Stimulated activated CD4-positive, alpha-beta T cell treated with anti-CD3 and anti-CD28 coated beads, Interleukin-12 subunit alpha, Interleukin-12 subunit beta, amount 100 ng/mL, for 4 hours (primary cell): ENCODE measurements around the gene ZNF879.
A peak's percentile ranks its signal among the peaks of the same experiment; 100 is the strongest.

Experiments used
- DNase-seq: peaks from one replicate; pipeline ENCODE4 v3.0.0-alpha.2; 2020

Gene ZNF879

DNA sequence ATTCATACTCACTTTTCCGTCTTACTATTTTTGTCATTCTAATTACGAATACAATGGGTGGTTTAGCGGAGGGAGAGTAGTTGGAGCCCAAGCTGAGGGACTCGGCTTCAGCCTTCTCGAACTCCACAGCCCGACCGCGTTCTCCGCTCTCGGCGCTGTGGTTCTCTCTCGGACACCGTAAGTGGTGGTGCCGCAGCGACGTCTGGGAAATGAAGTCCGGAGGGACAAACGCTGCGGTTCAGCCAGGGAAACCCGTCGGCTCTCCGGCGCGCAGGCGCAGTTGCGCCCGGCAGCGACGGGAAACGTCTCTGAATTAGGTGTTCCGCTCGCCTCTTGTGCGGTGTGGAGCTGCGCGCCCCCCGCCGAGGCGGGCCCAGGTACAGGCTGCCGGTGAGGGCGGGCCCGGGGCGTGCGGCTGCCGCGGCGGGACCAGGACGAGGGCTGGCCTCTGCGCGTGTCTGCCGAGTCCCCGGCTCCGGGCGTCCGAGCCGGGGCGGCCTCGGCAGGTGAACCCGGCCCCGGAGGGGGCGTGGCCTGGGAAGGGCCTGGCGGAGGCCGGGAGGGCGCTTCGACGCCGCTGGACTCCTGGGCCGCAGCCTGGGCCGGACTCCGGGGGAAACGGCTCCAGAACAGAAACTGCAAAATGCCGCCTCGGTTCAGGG, at the start of gene ZNF879:
ZNF879 (plus strand) TSS at position 277 of the 662 bp plus-strand sequence. CDS start 1,201 bp downstream, outside the sequence.
- peak; percentile 91 for DNase-seq

DNA sequence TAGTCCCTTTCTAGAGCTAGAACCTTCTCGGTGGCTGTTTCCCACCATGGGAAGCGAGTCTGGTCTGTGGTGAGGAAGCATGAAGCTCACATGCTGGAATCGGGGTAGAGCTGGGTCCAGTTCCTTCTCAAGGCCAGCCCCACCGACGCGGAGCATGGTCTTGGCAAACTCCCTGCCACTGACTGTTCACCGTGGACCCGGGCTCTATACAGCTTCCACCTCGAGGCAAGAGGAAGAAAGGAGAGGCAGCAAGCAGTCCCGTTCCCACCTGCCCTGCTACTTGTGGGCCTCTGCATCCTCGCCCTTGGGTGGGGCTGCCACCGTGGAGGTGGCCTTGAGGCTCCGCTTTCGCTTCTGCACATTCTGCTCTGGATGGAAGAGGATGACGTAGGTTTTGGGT, 42.2 kb upstream of the ZNF879 start:
- no peak for DNase-seq

GRCh38 chr5:178982941-178983340, 40.7 kb upstream of the ZNF879 start:
- no peak for DNase-seq

DNA sequence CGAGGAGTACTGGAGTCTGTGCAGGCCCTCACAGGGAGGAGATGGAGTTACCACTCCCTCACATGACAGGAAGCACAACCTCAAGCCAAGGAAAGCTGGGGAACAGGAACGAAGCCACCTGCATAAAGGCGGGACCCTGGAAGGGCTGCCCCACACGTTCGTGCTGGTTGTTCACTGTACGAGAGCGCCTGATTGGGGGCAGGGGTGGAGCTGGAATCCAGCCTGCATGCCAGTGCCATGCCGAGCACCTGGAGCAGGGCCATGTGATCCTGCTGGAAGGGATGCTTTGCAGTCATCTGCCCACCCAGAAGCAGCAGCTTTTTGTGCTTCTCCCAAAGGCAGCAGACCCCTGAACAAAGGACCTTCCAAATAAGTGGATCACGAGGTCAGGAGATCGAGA, 39.9 kb upstream of the ZNF879 start:
- no peak for DNase-seq

- DNase-seq = no peak
Observed at GRCh38 chr5:178984145-178985072, 39.2 kb upstream of the ZNF879 start.

DNA sequence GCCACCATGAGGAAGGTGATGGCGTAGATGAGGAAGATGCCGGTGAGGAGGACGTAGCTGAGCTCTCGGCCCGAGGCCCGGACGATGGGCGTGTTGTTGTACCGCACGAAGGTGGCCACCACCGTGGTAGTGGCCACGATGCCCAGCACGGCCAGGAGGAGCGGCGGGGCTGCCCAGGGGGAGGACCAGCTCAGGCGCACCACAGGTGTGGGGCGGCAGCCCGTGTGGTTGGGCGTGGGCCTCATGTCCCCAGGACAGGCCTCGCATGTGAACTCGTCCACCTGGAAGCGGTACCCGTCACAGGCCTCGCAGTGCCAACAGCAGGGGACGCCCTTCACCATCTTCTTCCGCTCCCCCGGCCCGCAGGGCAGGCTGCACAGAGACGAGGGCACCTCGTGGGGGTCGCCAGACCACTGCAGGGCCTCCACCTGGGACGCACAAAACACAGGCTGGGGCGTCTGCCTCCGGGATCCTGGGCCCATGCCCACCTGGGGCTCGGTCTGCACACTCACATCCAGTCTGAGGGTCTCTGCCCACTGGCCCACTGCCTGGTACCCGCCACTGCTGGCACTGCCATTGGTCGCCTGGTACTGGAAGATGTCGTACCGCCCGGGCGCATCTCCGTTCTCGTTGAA, 37.2 kb upstream of the ZNF879 start:
- no peak for DNase-seq

- DNase-seq = no peak
Observed at GRCh38 chr5:178988436-178989220, 35.0 kb upstream of the ZNF879 start.

DNA sequence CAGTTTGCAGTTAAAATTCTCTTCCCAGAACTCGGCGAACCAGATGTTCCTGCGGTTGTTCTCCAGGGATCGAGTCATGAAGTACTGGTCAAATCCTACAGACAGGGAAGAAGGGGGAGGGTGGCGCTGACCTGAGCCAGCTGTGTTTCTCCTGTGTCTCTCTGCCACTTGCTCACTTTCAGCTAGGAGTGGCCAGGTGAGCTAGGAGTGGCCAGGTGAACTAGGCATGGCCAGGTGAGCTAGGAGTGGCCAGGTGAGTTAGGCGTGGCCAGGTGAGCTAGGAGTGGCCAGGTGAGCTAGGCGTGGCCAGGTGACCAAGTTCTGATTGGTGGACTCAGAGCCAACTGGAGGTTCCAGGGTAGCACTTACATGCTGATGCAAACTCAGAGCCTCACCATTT, 34.3 kb upstream of the ZNF879 start:
- no peak for DNase-seq

- DNase-seq = no peak
Observed at GRCh38 chr5:178990491-178990890, 33.1 kb upstream of the ZNF879 start.

DNA sequence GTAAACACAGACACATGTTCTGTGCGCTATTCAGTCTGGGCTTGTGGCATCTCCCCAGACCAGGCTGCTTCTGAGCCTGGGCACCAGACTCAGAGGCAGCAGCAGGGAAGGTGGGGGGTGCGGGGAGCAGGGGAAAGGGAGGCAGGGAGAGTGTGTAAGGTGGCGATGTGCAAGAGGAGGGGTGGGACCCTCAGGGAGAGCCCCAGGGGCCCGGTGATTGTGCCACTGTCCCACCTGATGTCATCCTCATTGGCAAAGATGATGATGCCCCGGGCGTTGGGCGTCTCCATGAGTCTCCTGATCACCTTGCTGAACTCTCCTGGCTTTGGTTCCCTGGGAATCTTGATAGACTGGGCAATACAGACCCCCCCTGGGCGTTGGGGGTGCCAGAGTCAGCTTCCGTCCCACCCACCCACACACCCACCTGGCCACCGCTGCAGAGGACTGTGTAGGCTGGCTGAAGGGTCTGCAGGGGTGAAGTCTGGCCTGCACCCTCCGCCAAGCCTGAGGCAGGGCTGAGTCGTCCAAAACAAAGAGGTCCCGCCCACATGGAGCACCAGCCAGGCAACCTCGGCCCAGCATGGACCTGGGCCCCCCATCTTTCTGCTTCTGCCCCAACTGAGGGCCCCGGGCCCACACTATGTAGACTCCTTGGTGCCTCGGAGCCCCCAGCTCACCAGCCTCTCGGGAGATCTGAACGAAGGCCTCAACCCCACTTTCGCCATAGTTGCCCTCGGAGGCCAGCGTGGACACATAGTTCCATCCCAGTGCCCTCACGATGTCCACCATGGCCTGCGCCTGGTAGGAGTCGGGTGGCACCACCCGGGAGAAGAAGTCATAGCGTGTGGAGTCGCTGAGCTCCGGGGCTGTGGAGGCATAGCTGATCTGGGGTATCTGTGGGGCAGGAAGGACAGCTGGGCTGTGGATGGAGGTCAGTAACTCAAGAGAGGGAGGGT, 32.1 kb upstream of the ZNF879 start:
- DNase-seq = no peak

DNA sequence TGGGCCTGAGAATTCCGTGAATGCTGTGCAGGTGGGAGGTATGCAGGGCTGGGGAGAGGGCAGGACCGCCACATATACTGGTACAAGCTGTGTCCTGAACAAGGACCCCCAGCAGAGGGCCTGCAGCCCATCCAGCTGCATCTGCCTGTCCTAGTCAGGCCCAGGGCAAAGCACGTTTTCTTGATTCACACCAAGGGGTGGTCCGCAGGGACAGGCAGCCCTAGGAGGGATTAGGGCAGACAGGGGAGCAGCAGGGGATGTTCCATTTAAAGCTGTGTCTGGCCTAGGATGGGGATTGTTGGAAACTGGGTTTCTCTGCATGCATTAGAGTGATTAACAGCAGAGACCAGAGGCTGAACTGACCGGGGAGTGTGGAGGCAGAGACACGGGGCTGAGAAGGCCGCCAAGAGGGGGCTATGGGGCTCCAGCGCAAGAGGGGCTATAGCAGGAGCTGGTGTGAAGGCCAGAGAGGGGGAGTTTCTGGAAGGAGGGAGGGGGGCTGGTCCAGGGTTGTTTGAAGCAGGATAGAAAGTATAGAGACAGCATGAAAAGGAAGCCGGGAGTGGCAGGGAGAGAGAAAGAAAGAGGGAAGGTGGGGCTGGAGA, 31.2 kb upstream of the ZNF879 start:
- no peak for DNase-seq

- DNase-seq = no peak
Observed at GRCh38 chr5:178993236-178993765, 30.3 kb upstream of the ZNF879 start.

DNA sequence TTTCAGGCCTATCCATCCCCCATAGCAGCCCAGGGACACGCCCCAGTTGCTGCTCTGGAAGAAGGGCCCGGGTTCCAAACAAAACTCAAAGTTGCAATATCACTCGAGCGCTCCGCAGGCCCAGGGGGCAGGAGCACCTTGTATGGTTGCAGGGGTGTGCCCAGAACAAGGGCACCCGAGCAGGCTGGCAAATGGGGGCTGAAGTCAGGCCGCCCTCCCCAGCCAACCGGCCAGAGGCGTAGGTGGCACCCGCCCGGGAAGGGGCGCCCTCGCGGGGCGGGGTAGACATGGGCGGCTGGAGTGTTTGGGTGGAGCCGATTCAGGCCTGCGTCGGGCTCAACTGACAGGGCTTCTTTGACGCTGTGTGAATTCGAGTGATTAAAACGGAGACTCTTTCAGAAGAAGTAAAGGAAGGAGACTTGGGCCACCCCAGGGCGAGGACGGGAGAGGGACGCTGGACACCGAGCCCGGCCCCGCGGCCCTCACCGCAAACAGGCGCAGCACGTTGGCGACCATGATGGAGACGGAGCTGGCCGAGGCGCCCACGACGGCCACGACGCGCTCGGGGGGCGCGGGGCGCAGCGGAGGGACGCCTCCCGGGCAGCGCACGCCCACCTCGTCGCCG, 29.5 kb upstream of the ZNF879 start:
- DNase-seq = no peak

GRCh38 chr5:178994580-178995340, 28.8 kb upstream of the ZNF879 start, which contains the start of gene GRM6:
Gene GRM6, minus strand, starts transcription at chr5:178995320. Its CDS starts 376 bp downstream, at chr5:178994944.
- DNase-seq = no peak

DNA sequence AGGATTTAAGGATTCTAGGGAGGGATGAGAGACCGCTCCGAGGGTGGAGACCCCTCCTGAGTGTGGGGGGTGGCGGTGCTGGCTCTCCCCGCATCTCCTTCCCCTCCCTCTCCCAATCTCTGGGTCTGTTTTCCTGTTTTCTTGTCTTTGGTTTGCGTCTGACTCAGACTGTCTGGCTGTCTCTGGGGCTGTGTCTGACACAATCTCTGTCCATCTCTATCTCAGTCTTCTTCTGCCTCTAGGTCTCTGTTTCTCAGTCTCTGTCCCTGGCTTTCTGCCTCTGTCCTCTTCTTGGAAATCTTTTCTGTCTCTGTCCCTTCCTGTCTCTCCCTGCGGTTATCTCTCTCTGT, 28.3 kb upstream of the ZNF879 start:
- DNase-seq = no peak

DNA sequence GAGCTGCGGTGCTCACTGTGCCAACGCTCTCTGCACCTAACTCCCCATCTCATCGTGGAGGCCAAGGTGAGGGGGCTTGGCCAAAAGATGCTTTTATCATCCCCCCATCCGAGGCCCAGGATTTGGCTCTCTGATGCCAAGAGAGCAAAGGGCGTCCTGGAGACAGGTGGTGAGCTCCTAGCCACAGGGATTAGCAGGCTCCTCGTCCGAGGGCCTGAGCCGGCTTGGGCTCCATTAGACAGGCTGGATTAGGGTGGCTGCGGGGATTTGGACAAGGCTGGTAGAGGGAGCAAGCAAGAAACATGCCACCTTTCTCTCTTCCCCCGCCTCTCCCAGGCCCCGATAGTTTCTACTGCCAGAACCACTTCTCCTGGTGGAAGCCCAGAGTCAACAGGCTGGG, 27.4 kb upstream of the ZNF879 start:
- no peak for DNase-seq

GRCh38 chr5:178997191-178997590, 26.4 kb upstream of the ZNF879 start:
- no peak for DNase-seq

DNA sequence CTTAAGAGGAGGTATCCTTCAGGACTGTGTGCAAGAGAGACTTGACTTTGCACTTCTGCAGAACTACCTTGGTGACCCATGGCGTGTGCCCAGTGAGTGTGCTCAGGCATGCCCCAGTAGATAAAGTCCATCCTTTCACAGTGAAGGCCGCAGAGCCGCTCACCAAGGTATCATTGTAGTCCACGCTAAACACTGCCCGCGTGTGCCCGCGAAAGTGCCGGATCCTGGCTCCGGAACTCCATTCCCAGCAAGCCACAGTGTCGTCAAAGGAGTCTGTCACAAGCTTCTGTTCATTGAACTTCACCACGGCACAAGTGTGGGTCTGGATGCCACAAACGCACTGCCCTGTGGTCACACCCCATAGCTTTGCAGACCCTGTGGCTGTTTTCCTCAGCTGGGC, 25.2 kb upstream of the ZNF879 start:
- no peak for DNase-seq

- DNase-seq = no peak
Observed at GRCh38 chr5:179006564-179006963, 17.0 kb upstream of the ZNF879 start.

GRCh38 chr5:179008667-179009066, 14.9 kb upstream of the ZNF879 start:
- DNase-seq = no peak
